ENCODE results near the gene INPP4A.

Gene INPP4A

GRCh38 chr2:98604547-98604946, 159.9 kb downstream of the INPP4A start:
- DNase-seq = no peak

- DNase-seq = no peak
These were observed 160.4 kb downstream of the INPP4A start for GRCh38 chr2:98605076-98605475.

- DNase-seq = no peak
These were observed 161.8 kb downstream of the INPP4A start for GRCh38 chr2:98606431-98606830.

- no peak for DNase-seq
These were observed 162.4 kb downstream of the INPP4A start for GRCh38 chr2:98607104-98607503.

- DNase-seq = no peak
These were observed 163.1 kb downstream of the INPP4A start for GRCh38 chr2:98607741-98608115.

GRCh38 chr2:98608116-98608961, 163.7 kb downstream of the INPP4A start, which contains the start of the genes COA5 and UNC50:
COA5 (minus strand) TSS chr2:98608512; CDS start chr2:98608405, 107 bp downstream.
UNC50 (plus strand) TSS chr2:98608589; CDS start chr2:98609760, 1,171 bp downstream.
- DNase-seq = peak; percentile 92

- DNase-seq = no peak
These were observed 164.4 kb downstream of the INPP4A start for GRCh38 chr2:98608962-98609604.

- DNase-seq = no peak
These were observed 169.5 kb downstream of the INPP4A start for GRCh38 chr2:98614024-98614739.

GRCh38 chr2:98615481-98615880, 170.8 kb downstream of the INPP4A start:
- no peak for DNase-seq

GRCh38 chr2:98617149-98617548, 172.5 kb downstream of the INPP4A start:
- DNase-seq = no peak

GRCh38 chr2:98623657-98624056, 179.0 kb downstream of the INPP4A start:
- no peak for DNase-seq

GRCh38 chr2:98632351-98632750, 187.7 kb downstream of the INPP4A start:
- no peak for DNase-seq

GRCh38 chr2:98634406-98635092, 189.9 kb downstream of the INPP4A start:
- DNase-seq = peak; percentile 54

GRCh38 chr2:98637401-98638147, 192.9 kb downstream of the INPP4A start:
- DNase-seq = peak; percentile 19

- DNase-seq = no peak
These were observed 198.9 kb downstream of the INPP4A start for GRCh38 chr2:98643496-98644100.

Data from stimulated activated CD4-positive, alpha-beta T cell treated with anti-CD3 and anti-CD28 coated beads, Interleukin-4, amount 100 ng/mL, for 1 hour (primary cell).